ENCODE data around the gene ATG9A.
A peak's percentile ranks its signal among the peaks of the same experiment; 100 is the strongest.
"Not testable (repeated sequence)": the region's sequence is repeated elsewhere in the genome, so short reads cannot be mapped to it uniquely, and the experiment has no call there.

ATG9A gene

GRCh38 chr2:219261024-219261855 is 31.8 kb upstream of the ATG9A start:
- H3K27ac Mint-ChIP-seq, result no peak overlapping the region
- peaks cover 1% of the 10 kb centered on the region for H3K27me3 Mint-ChIP-seq
- no peaks in the 10 kb centered on the region for H3K9me3 Mint-ChIP-seq
- ATAC-seq, result peak; percentile 17
- DNase-seq, result no peak
- no peaks in the 10 kb centered on the region for H3K36me3 Mint-ChIP-seq (ENCODE audit: low read depth)
- H3K4me1 Mint-ChIP-seq, result peaks cover 11% of the 10 kb centered on the region
- no peak overlapping the region for H3K4me3 Mint-ChIP-seq

GRCh38 chr2:219258942-219259341 is 29.5 kb upstream of the ATG9A start:
- not testable (repeated sequence) for ATAC-seq; DNase-seq; H3K27me3 Mint-ChIP-seq; H3K36me3 Mint-ChIP-seq (ENCODE audit: low read depth); H3K9me3 Mint-ChIP-seq; H3K27ac Mint-ChIP-seq; H3K4me3 Mint-ChIP-seq
- H3K4me1 Mint-ChIP-seq, result peaks cover 26% of the 10 kb centered on the region

GRCh38 chr2:219254590-219255201 is 25.3 kb upstream of the ATG9A start:
- ATAC-seq, result peak; percentile 58
- peak overlapping the region; percentile 87 for H3K4me3 Mint-ChIP-seq
- H3K27me3 Mint-ChIP-seq, result no peaks in the 10 kb centered on the region
- H3K4me1 Mint-ChIP-seq, result peaks cover 49% of the 10 kb centered on the region
- H3K9me3 Mint-ChIP-seq, result no peaks in the 10 kb centered on the region
- peak; percentile 33 for DNase-seq
- H3K27ac Mint-ChIP-seq, result peak overlapping the region; percentile 98
- H3K36me3 Mint-ChIP-seq (ENCODE audit: low read depth), result peaks cover 36% of the 10 kb centered on the region

GRCh38 chr2:219253753-219254589 is 24.5 kb upstream of the ATG9A start, which contains the start of gene TUBA4A:
TSS of gene TUBA4A (minus strand) at chr2:219253918. CDS start at chr2:219253858, 60 bp downstream.
- Mint-ChIP-seq H3K27me3 (no peaks in the 10 kb centered on the region), H3K4me1 (peaks cover 56% of the 10 kb centered on the region), H3K4me3 (peak within 1 kb of the TSS; percentile 87), H3K9me3 (no peaks in the 10 kb centered on the region), H3K27ac (peak within 1 kb of the TSS; percentile 98), H3K36me3 (ENCODE audit: low read depth) (peaks cover 42% of the 10 kb centered on the region)
- DNase-seq (peak; percentile 89), ATAC-seq (peak; percentile 56)

GRCh38 chr2:219252900-219253752 is 23.7 kb upstream of the ATG9A start, which contains the start of gene TUBA4B:
TSS of gene TUBA4B (plus strand) at chr2:219253243. CDS start at chr2:219253408, 165 bp downstream.
- Mint-ChIP-seq H3K4me1 (peaks cover 64% of the 10 kb centered on the region), H3K36me3 (ENCODE audit: low read depth) (peaks cover 49% of the 10 kb centered on the region), H3K9me3 (no peaks in the 10 kb centered on the region), H3K27ac (peak within 1 kb of the TSS; percentile 92), H3K4me3 (peak within 1 kb of the TSS; percentile 87), H3K27me3 (no peaks in the 10 kb centered on the region)
- DNase-seq (peak; percentile 58), ATAC-seq (peak; percentile 4)

- H3K27ac Mint-ChIP-seq, result peak overlapping the region; percentile 92
- peaks cover 52% of the 10 kb centered on the region for H3K36me3 Mint-ChIP-seq (ENCODE audit: low read depth)
- no peaks in the 10 kb centered on the region for H3K27me3 Mint-ChIP-seq
- H3K4me1 Mint-ChIP-seq, result peaks cover 69% of the 10 kb centered on the region
- peak overlapping the region; percentile 87 for H3K4me3 Mint-ChIP-seq
- no peak for ATAC-seq
- DNase-seq, result peak; percentile 43
- H3K9me3 Mint-ChIP-seq, result no peaks in the 10 kb centered on the region
Measured at GRCh38 chr2:219252570-219252899, 23.1 kb upstream of the ATG9A start.

GRCh38 chr2:219252084-219252483 is 22.6 kb upstream of the ATG9A start:
- DNase-seq, result peak; percentile 29

GRCh38 chr2:219251656-219252055 is 22.2 kb upstream of the ATG9A start:
- Mint-ChIP-seq H3K9me3 (no peaks in the 10 kb centered on the region), H3K27me3 (no peaks in the 10 kb centered on the region), H3K36me3 (ENCODE audit: low read depth) (peaks cover 59% of the 10 kb centered on the region), H3K27ac (peak overlapping the region; percentile 92), H3K4me3 (peak overlapping the region; percentile 87), H3K4me1 (peaks cover 78% of the 10 kb centered on the region)
- ATAC-seq (no peak), DNase-seq (no peak)

More at GRCh38 chr2:219252084-219252483, 22.6 kb upstream of the ATG9A start:
- H3K4me1 Mint-ChIP-seq, result peaks cover 74% of the 10 kb centered on the region
- peaks cover 55% of the 10 kb centered on the region for H3K36me3 Mint-ChIP-seq (ENCODE audit: low read depth)
- H3K9me3 Mint-ChIP-seq, result no peaks in the 10 kb centered on the region
- no peaks in the 10 kb centered on the region for H3K27me3 Mint-ChIP-seq
- H3K27ac Mint-ChIP-seq, result peak overlapping the region; percentile 92
- no peak for ATAC-seq
- H3K4me3 Mint-ChIP-seq, result peak overlapping the region; percentile 87

- no peaks in the 10 kb centered on the region for H3K27me3 Mint-ChIP-seq
- H3K4me3 Mint-ChIP-seq, result peak overlapping the region; percentile 87
- H3K4me1 Mint-ChIP-seq, result peaks cover 78% of the 10 kb centered on the region
- peak overlapping the region; percentile 87 for H3K27ac Mint-ChIP-seq
- ATAC-seq (no peak), DNase-seq (no peak)
- peaks cover 64% of the 10 kb centered on the region for H3K36me3 Mint-ChIP-seq (ENCODE audit: low read depth)
- H3K9me3 Mint-ChIP-seq, result no peaks in the 10 kb centered on the region
Measured at GRCh38 chr2:219250049-219250781, 20.8 kb upstream of the ATG9A start.

- H3K9me3 Mint-ChIP-seq, result no peaks in the 10 kb centered on the region
- ATAC-seq, result no peak
- DNase-seq, result peak; percentile 39
- peaks cover 64% of the 10 kb centered on the region for H3K36me3 Mint-ChIP-seq (ENCODE audit: low read depth)
- H3K27me3 Mint-ChIP-seq, result no peaks in the 10 kb centered on the region
- H3K4me1 Mint-ChIP-seq, result peaks cover 77% of the 10 kb centered on the region
- peak overlapping the region; percentile 87 for H3K4me3 Mint-ChIP-seq
- H3K27ac Mint-ChIP-seq, result peak overlapping the region; percentile 87
Measured at GRCh38 chr2:219249203-219249980, 20.0 kb upstream of the ATG9A start.

GRCh38 chr2:219248845-219249202 is 19.4 kb upstream of the ATG9A start:
- no peaks in the 10 kb centered on the region for H3K9me3 Mint-ChIP-seq
- H3K36me3 Mint-ChIP-seq (ENCODE audit: low read depth), result peaks cover 64% of the 10 kb centered on the region
- no peak for DNase-seq

GRCh38 chr2:219247678-219248642 is 18.5 kb upstream of the ATG9A start:
- Mint-ChIP-seq H3K9me3 (no peaks in the 10 kb centered on the region), H3K4me1 (peaks cover 87% of the 10 kb centered on the region), H3K27ac (peak overlapping the region; percentile 82), H3K4me3 (peak overlapping the region; percentile 87), H3K36me3 (ENCODE audit: low read depth) (peaks cover 60% of the 10 kb centered on the region), H3K27me3 (no peaks in the 10 kb centered on the region)
- peak; percentile 82 for ATAC-seq
- DNase-seq, result peak; percentile 64

More at GRCh38 chr2:219248845-219249202, 19.4 kb upstream of the ATG9A start:
- Mint-ChIP-seq H3K4me1 (peaks cover 81% of the 10 kb centered on the region), H3K27me3 (no peaks in the 10 kb centered on the region), H3K27ac (peak overlapping the region; percentile 87), H3K4me3 (peak overlapping the region; percentile 87)
- ATAC-seq, result no peak

Data from activated naive CD8-positive, alpha-beta T cell treated with anti-CD3 and anti-CD28 coated beads, Interleukin-2, amount 50 U/mL, for 24 hours (primary cell).